HL-60 (cell line): ENCODE data around the gene TXNDC16.

Experiments used
- CTCF ChIP-seq: IDR thresholded peaks from one replicate; pipeline ENCODE4 v1.5.1; 2011; ENCODE audit warnings: low read length, control low read depth, inconsistent platforms; ENCODE audit not compliant: insufficient read depth
- GABPA ChIP-seq: IDR thresholded peaks from 2 replicates; pipeline ENCODE4 v1.6.1; 2012; ENCODE audit warnings: low read depth
- POLR2AphosphoS5 ChIP-seq: IDR thresholded peaks from 2 replicates; pipeline ENCODE4 v1.6.1; 2012; ENCODE audit warnings: low read depth
- SPI1 ChIP-seq: IDR thresholded peaks from 2 replicates; pipeline ENCODE4 v1.6.1; 2012; ENCODE audit warnings: low read depth, mild to moderate bottlenecking, borderline replicate concordance

GRCh38 chr14:52391881-52392615 is 160.3 kb downstream of the TXNDC16 start:
- TF ChIP-seq CTCF (no peak), GABPA (no peak), SPI1 (no peak), POLR2AphosphoS5 (no peak)
